ENCODE measurements around the gene PAMR1.

Gene PAMR1

DNA sequence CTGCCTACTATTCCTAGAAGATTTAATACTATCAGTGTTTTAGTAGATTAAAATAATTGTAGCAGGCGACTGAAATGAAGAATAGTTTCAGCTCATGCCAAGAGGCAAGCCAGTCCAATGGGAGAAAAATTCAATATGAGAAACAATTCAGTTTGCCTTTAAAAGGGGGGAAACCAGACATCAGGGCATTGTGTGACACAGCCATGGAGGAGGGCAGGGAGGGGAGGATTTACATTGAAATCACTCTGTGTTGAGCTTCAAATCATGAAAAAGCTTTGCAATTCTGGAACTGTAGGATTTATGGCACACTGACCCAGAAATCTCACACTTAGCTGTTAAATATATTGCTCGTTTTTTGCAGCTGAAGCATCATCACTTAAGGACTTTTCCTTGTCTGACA, 110.6 kb downstream of the PAMR1 start:
- no peak overlapping the region for H3K4me3 Mint-ChIP-seq
- DNase-seq (no peak), ATAC-seq (replicated peaks) (no peak)
- H3K27ac Mint-ChIP-seq: no peak overlapping the region
- H3K36me3 Mint-ChIP-seq (ENCODE audit: insufficient read depth): peaks cover 5% of the 10 kb centered on the region
- H3K9me3 Mint-ChIP-seq: no peaks in the 10 kb centered on the region
- H3K27me3 Mint-ChIP-seq: peaks cover 58 to 76% of the 10 kb centered on the region in 2 donors
- H3K4me1 Mint-ChIP-seq (ENCODE audit: low read depth in 2 of 2): peaks cover 2 to 5% of the 10 kb centered on the region in 2 donors

DNA sequence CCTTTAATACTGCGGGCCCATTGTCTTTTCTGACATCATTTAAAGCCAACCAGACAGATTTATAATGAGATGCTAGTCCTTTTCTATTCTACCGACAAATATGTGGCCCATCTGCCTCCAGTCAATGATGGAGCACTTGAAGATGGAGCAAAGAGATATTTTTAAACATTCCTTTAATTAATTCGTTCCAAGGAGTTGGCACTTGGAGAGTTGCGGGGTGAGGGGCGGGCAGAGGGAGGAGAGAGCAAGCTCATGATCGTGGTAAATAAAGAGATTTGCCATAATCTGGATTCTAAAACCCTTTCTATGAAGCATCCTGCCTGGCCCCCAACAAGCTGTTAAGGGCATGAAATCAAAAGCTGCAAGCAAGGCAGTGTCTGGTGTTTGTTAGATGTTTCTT, 111.1 kb downstream of the PAMR1 start:
- peaks cover 58 to 72% of the 10 kb centered on the region in 2 donors for H3K27me3 Mint-ChIP-seq
- H3K4me3 Mint-ChIP-seq: no peak overlapping the region
- no peaks in the 10 kb centered on the region for H3K9me3 Mint-ChIP-seq
- DNase-seq (no peak), ATAC-seq (replicated peaks) (no peak)
- peaks cover 5% of the 10 kb centered on the region for H3K36me3 Mint-ChIP-seq (ENCODE audit: insufficient read depth)
- peaks cover 0 to 4% of the 10 kb centered on the region in 2 donors for H3K4me1 Mint-ChIP-seq (ENCODE audit: low read depth in 2 of 2)
- no peak overlapping the region for H3K27ac Mint-ChIP-seq

DNA sequence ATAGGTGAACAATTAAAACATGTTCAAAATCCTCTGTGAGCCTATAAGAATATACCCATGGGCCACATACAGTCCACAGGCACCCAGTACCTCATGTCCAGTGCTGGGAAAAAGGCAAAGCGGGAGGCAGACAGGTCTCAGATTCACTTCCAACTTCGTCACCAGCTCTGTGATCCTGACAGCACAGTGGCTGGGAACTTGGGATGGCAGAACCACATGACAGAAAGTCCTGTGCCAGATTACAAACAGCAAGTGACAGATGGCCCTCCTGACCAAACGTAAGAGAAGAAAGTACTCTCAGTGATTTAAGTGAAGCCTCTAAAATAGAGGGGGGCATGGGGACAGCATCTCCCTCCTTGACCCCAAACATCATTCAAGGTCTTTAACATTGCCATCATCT, 111.8 kb downstream of the PAMR1 start:
- H3K4me3 Mint-ChIP-seq: no peak overlapping the region
- no peak overlapping the region for H3K27ac Mint-ChIP-seq
- no peak for DNase-seq
- H3K9me3 Mint-ChIP-seq: no peaks in the 10 kb centered on the region
- peaks cover 5% of the 10 kb centered on the region for H3K36me3 Mint-ChIP-seq (ENCODE audit: insufficient read depth)
- peaks cover 60 to 69% of the 10 kb centered on the region in 2 donors for H3K27me3 Mint-ChIP-seq
- ATAC-seq (replicated peaks): no peak
- H3K4me1 Mint-ChIP-seq (ENCODE audit: low read depth in 2 of 2): peaks cover 0 to 4% of the 10 kb centered on the region in 2 donors

DNA sequence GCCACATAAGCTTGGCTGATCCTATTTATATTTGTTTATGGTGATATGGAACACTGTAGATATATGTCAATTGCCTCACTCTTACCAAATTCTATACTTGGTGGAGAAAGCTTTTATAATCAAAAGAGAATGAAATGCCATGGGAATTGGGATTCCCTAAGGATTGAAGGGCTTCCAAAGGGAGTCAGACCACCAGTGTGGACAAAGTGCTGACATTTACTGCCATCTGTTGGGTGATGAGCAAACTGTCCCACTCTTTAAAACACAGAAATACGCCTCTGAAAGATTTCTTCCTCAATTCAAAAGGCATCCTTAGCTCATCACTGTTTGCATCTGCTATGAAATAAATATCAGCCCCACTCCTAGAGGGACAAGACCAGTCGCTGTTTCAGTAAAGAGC, 113.1 kb downstream of the PAMR1 start:
- H3K9me3 Mint-ChIP-seq: no peaks in the 10 kb centered on the region
- H3K36me3 Mint-ChIP-seq (ENCODE audit: insufficient read depth): peaks cover 5% of the 10 kb centered on the region
- no peak overlapping the region for H3K4me3 Mint-ChIP-seq
- H3K27me3 Mint-ChIP-seq: peaks cover 47 to 55% of the 10 kb centered on the region in 2 donors
- no peak overlapping the region for H3K27ac Mint-ChIP-seq
- no peaks in the 10 kb centered on the region for H3K4me1 Mint-ChIP-seq (ENCODE audit: low read depth in 2 of 2)
- ATAC-seq (replicated peaks): no peak
- DNase-seq: no peak

- Mint-ChIP-seq H3K36me3 (ENCODE audit: insufficient read depth) (no peaks in the 10 kb centered on the region), H3K27me3 (peaks cover 4 to 21% of the 10 kb centered on the region in 2 donors), H3K9me3 (no peaks in the 10 kb centered on the region), H3K4me1 (ENCODE audit: low read depth in 2 of 2) (peaks cover 0 to 1% of the 10 kb centered on the region in 2 donors), H3K4me3 (no peak overlapping the region), H3K27ac (no peak overlapping the region)
- no peak for ATAC-seq (replicated peaks)
- DNase-seq: no peak
These were observed 118.4 kb downstream of the PAMR1 start for GRCh38 chr11:35407041-35407440.

DNA sequence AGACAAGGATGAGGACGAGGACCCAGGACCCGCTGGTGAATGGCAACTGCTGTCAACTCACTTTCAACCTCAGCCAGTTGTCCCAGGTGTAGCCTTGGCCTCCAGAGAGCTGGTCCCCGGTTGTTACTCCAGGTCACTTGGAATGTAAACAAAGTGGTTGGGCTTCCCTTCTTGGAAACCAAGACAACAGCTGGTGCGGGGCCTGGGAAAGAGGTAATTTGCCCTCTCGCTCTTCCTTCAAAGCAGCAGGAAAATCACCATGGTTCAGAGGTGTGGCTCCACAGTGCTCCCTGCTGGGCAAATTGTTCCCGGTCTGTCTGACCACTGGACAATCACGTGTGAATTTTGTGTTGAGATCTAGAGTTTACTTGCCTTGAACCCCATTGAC, 121.0 kb downstream of the PAMR1 start:
- Mint-ChIP-seq H3K4me3 (peak overlapping the region in 1 of 2 donors; percentile 2), H3K36me3 (ENCODE audit: insufficient read depth) (no peaks in the 10 kb centered on the region), H3K27ac (no peak overlapping the region), H3K27me3 (peaks cover 13 to 16% of the 10 kb centered on the region in 2 donors), H3K4me1 (ENCODE audit: low read depth in 2 of 2) (peaks cover 0 to 1% of the 10 kb centered on the region in 2 donors), H3K9me3 (no peaks in the 10 kb centered on the region)
- no peak for DNase-seq
- no peak for ATAC-seq (replicated peaks)

GRCh38 chr11:35403765-35404387, 121.5 kb downstream of the PAMR1 start:
- Mint-ChIP-seq H3K27me3 (peaks cover 16 to 21% of the 10 kb centered on the region in 2 donors), H3K27ac (no peak overlapping the region), H3K36me3 (ENCODE audit: insufficient read depth) (peaks cover 2% of the 10 kb centered on the region), H3K9me3 (no peaks in the 10 kb centered on the region), H3K4me1 (ENCODE audit: low read depth in 2 of 2) (peaks cover 0 to 1% of the 10 kb centered on the region in 2 donors), H3K4me3 (no peak overlapping the region)
- DNase-seq (no peak), ATAC-seq (replicated peaks) (no peak)

DNA sequence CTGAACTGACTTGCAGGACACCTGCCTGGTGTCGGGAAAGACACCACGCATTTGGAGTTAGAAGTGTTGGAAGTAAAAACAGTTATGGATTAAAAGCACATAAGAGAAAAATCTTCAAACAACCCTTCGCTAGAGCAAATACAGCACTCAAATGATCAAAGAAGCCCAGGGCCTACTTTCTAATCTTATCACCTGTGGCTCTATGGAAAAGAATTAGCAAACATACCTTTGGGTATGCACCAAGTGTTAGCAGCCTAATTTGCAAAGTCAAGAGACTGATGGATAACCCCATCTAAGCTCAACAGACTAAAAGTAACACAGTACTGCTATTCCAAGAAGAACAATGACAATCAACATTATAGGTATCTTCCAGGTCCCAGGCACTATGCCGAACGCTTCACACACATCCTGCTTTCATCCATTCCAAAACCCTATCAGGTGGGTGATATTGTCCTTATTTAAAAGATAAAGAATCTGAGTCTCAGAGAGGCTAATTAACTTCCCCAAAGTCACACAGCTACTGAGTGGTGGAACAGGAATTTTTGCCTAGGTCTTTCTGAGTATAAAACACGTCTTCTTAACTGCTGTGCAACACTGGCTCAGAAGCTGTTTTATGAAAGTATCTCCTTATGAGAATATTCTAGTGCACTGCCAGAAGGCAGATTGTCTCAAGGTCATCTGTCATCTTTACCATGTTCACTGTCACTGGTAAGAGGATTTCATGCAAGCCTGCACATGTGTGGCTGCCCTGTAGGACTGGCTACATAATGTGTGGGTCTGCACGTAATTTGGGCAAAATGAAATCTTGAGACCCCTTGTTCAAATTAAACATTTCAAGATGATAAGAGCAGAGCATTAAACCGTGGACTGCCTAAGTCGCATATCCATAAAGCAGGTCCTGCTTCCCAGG, 122.4 kb downstream of the PAMR1 start:
- no peak for DNase-seq
- no peaks in the 10 kb centered on the region for H3K9me3 Mint-ChIP-seq
- H3K4me3 Mint-ChIP-seq: no peak overlapping the region
- ATAC-seq (replicated peaks): no peak
- peaks cover 0 to 1% of the 10 kb centered on the region in 2 donors for H3K4me1 Mint-ChIP-seq (ENCODE audit: low read depth in 2 of 2)
- H3K27ac Mint-ChIP-seq: no peak overlapping the region
- peaks cover 2% of the 10 kb centered on the region for H3K36me3 Mint-ChIP-seq (ENCODE audit: insufficient read depth)
- H3K27me3 Mint-ChIP-seq: peaks cover 19 to 29% of the 10 kb centered on the region in 2 donors

DNA sequence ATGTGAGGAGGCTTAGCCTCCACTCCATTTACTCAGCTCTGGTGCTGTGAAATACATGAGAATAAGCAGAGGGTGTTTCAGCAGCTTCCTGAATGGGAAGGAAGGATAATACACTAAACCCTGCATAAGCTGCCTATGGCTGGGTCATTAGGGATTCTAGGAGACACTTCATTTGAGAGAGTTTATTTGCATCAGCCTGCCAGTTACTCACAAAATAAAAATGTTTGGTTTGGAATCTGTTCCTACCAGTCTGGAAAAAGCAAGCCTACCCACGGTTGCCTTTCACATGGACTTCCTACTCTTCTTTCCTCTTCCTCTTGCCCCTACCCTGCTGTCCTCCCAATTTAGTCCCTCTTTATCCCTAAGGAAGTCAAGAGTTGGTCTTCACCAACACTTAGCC, 126.5 kb downstream of the PAMR1 start:
- Mint-ChIP-seq H3K27me3 (peaks cover 23 to 37% of the 10 kb centered on the region in 2 donors), H3K9me3 (no peaks in the 10 kb centered on the region), H3K27ac (no peak overlapping the region), H3K36me3 (ENCODE audit: insufficient read depth) (peaks cover 2% of the 10 kb centered on the region), H3K4me1 (ENCODE audit: low read depth in 2 of 2) (no peaks in the 10 kb centered on the region), H3K4me3 (no peak overlapping the region)
- DNase-seq (no peak), ATAC-seq (replicated peaks) (no peak)

GRCh38 chr11:35394941-35395340, 130.5 kb downstream of the PAMR1 start:
- peaks cover 2% of the 10 kb centered on the region for H3K36me3 Mint-ChIP-seq (ENCODE audit: insufficient read depth)
- peaks cover 18 to 47% of the 10 kb centered on the region in 2 donors for H3K27me3 Mint-ChIP-seq
- ATAC-seq (replicated peaks): no peak
- H3K4me3 Mint-ChIP-seq: no peak overlapping the region
- DNase-seq: no peak
- no peaks in the 10 kb centered on the region for H3K9me3 Mint-ChIP-seq
- H3K4me1 Mint-ChIP-seq (ENCODE audit: low read depth in 2 of 2): peaks cover 4 to 8% of the 10 kb centered on the region in 2 donors
- no peak overlapping the region for H3K27ac Mint-ChIP-seq

DNA sequence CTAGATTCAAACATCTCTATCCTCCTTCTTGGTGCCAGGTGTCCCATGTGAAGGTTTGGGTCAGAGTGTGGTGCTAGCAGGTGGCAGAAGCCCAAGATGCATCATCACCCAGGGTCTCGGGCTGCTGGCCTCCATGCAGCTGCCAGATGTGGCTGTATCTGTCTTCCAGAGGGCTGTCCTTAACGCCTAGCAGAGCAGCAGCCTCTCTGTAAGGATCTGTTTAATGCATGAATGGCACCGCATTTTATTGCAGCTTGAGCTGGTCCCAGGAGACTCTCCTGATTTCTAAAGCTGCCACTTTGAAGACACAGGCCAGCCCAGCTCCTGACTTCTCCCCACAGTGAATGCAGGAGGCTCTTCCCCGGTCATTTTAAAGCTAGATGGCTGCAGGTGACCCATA, 132.3 kb downstream of the PAMR1 start:
- Mint-ChIP-seq H3K27ac (no peak overlapping the region), H3K9me3 (no peaks in the 10 kb centered on the region), H3K4me1 (ENCODE audit: low read depth in 2 of 2) (peaks cover 4 to 8% of the 10 kb centered on the region in 2 donors), H3K4me3 (no peak overlapping the region), H3K27me3 (peaks cover 5 to 28% of the 10 kb centered on the region in 2 donors), H3K36me3 (ENCODE audit: insufficient read depth) (no peaks in the 10 kb centered on the region)
- DNase-seq (no peak), ATAC-seq (replicated peaks) (no peak)

- peak overlapping the region; percentile 27 to 28 for H3K4me3 Mint-ChIP-seq
- DNase-seq (peak; percentile 81 to 86 (median 84)), ATAC-seq (replicated peaks) (peak; percentile 93)
- H3K27ac Mint-ChIP-seq: peak overlapping the region in 1 of 2 donors; percentile 14
- H3K4me1 Mint-ChIP-seq (ENCODE audit: low read depth in 2 of 2): peaks cover 4 to 8% of the 10 kb centered on the region in 2 donors
- peaks cover 0 to 21% of the 10 kb centered on the region in 2 donors for H3K27me3 Mint-ChIP-seq
- no peaks in the 10 kb centered on the region for H3K36me3 Mint-ChIP-seq (ENCODE audit: insufficient read depth)
- no peaks in the 10 kb centered on the region for H3K9me3 Mint-ChIP-seq
These were observed 133.3 kb downstream of the PAMR1 start for GRCh38 chr11:35391922-35392688.
